OCI-LY3 (cell line): ENCODE data around the gene AKR1C2.
"Not testable (repeated sequence)": the region's sequence is repeated elsewhere in the genome, so short reads cannot be mapped to it uniquely, and the experiment has no call there.

Source experiments
- H2AFZ ChIP-seq: fragments of 200-600, 300-600 bp; shearing (Covaris generic); 2 replicates; pipeline ENCODE4 v1.6.0; 2014; ENCODE audit warnings: antibody characterized with exemption, low read depth, low read length
- H3K27ac ChIP-seq: fragments of 200-600, 300-600 bp; sonication (generic); 2 replicates; pipeline ENCODE4 v1.5.1; 2014; ENCODE audit warnings: mild to moderate bottlenecking, low read length, moderate library complexity, mixed read lengths
- H3K27me3 ChIP-seq: fragments of 200-600, 300-600 bp; sonication (generic); 2 replicates; pipeline ENCODE4 v1.6.1; 2014; ENCODE audit warnings: low read depth, low read length, mixed read lengths
- H3K36me3 ChIP-seq: fragments of 200-600, 300-600 bp; sonication (generic); replicated peaks from 2 replicates; pipeline ENCODE3; 2014; ENCODE audit warnings: low read depth, low read length, mixed read lengths
- H3K4me1 ChIP-seq: fragments of 300-600, 200-600 bp; sonication (generic); 2 replicates; pipeline ENCODE4 v1.6.1; 2014; ENCODE audit warnings: low read length, mixed read lengths
- H3K4me2 ChIP-seq: fragments of 200-600, 300-600 bp; sonication (generic); 2 replicates; pipeline ENCODE4 v1.6.1; 2014; ENCODE audit warnings: low read length, mixed read lengths
- H3K4me3 ChIP-seq: fragments of 300-600, 200-600 bp; sonication (generic); 2 replicates; pipeline ENCODE4 v1.5.1; 2014; ENCODE audit warnings: antibody characterized with exemption, mild to moderate bottlenecking, low read length, moderate library complexity
- H3K79me2 ChIP-seq: fragments of 300-600, 200-600 bp; shearing (Covaris generic); 2 replicates; pipeline ENCODE4 v1.6.1; 2014; ENCODE audit warnings: mild to moderate bottlenecking, low read length, mixed read lengths
- H3K9ac ChIP-seq: fragments of 300-600, 200-600 bp; shearing (Covaris generic); 2 replicates; pipeline ENCODE4 v1.6.0; 2014; ENCODE audit warnings: mild to moderate bottlenecking, low read length, moderate library complexity
- H3K9me3 ChIP-seq: fragments of 200-600, 300-600 bp; shearing (Covaris generic); 2 replicates; pipeline ENCODE4 v1.6.1; 2014; ENCODE audit warnings: low read length, mixed read lengths; ENCODE audit not compliant: insufficient read depth
- H4K20me1 ChIP-seq: fragments of 200-600, 300-600 bp; sonication (generic); 2 replicates; pipeline ENCODE4 v1.6.1; 2016; ENCODE audit warnings: low read length, mixed read lengths; ENCODE audit not compliant: insufficient read depth
- CTCF ChIP-seq: fragments of 200-600, 300-600 bp; sonication (generic); IDR thresholded peaks from 2 replicates; pipeline ENCODE4 v1.5.1; 2014; ENCODE audit warnings: antibody characterized with exemption, low read length, low read depth
- EZH2phosphoT487 ChIP-seq: fragments of 200-600 bp; shearing (Covaris generic); IDR thresholded peaks from 2 replicates; pipeline ENCODE4 v1.6.1; 2018; ENCODE audit warnings: antibody characterized with exemption, mixed run types, low read depth

Gene AKR1C2

GRCh38 chr10:5018134-5018533 lies 14.5 kb upstream of the AKR1C2 start:
- no peak overlapping the region for H3K4me3 ChIP-seq
- no peaks in the 10 kb centered on the region for H3K4me1 ChIP-seq
- no peaks in the 10 kb centered on the region for H3K27me3 ChIP-seq
- H4K20me1 ChIP-seq: no peaks in the 10 kb centered on the region
- no peak for TF ChIP-seq CTCF
- TF ChIP-seq EZH2phosphoT487: no peak
- H3K9ac ChIP-seq: no peak overlapping the region
- H2AFZ ChIP-seq: no peak overlapping the region
- no peak overlapping the region for H3K27ac ChIP-seq
- no peaks in the 10 kb centered on the region for H3K79me2 ChIP-seq
- H3K9me3 ChIP-seq: no peaks in the 10 kb centered on the region
- no peak overlapping the region for H3K4me2 ChIP-seq
- no peaks in the 10 kb centered on the region for H3K36me3 ChIP-seq

- no peaks in the 10 kb centered on the region for H3K27me3 ChIP-seq
- no peaks in the 10 kb centered on the region for H3K36me3 ChIP-seq
- H3K9me3 ChIP-seq: no peaks in the 10 kb centered on the region
- no peak overlapping the region for H3K4me2 ChIP-seq
- no peak overlapping the region for H3K4me3 ChIP-seq
- H2AFZ ChIP-seq: no peak overlapping the region
- no peak overlapping the region for H3K9ac ChIP-seq
- no peaks in the 10 kb centered on the region for H3K79me2 ChIP-seq
- TF ChIP-seq EZH2phosphoT487: no peak
- TF ChIP-seq CTCF: peak; percentile 23; the same call in 1 of the 2 replicates
- H4K20me1 ChIP-seq: no peaks in the 10 kb centered on the region
- no peaks in the 10 kb centered on the region for H3K4me1 ChIP-seq
- no peak overlapping the region for H3K27ac ChIP-seq
Observed at GRCh38 chr10:5014936-5015335, 11.3 kb upstream of the AKR1C2 start.

GRCh38 chr10:5014200-5014910 lies 10.7 kb upstream of the AKR1C2 start:
- H3K79me2 ChIP-seq, H3K27me3 ChIP-seq, H3K27ac ChIP-seq, H3K9me3 ChIP-seq, H4K20me1 ChIP-seq, H3K9ac ChIP-seq, H3K36me3 ChIP-seq, H3K4me3 ChIP-seq, H3K4me1 ChIP-seq, H2AFZ ChIP-seq, H3K4me2 ChIP-seq: not testable (repeated sequence)

GRCh38 chr10:5013385-5013784 lies 9.7 kb upstream of the AKR1C2 start:
- H3K27me3 ChIP-seq: no peaks in the 10 kb centered on the region
- no peak overlapping the region for H3K9ac ChIP-seq
- no peaks in the 10 kb centered on the region for H3K36me3 ChIP-seq
- H3K79me2 ChIP-seq: no peaks in the 10 kb centered on the region
- TF ChIP-seq EZH2phosphoT487 (no peak), CTCF (no peak)
- no peaks in the 10 kb centered on the region for H3K4me1 ChIP-seq
- no peak overlapping the region for H3K4me3 ChIP-seq
- no peak overlapping the region for H3K27ac ChIP-seq
- H3K9me3 ChIP-seq: no peaks in the 10 kb centered on the region
- H2AFZ ChIP-seq: no peak overlapping the region
- no peak overlapping the region for H3K4me2 ChIP-seq
- no peaks in the 10 kb centered on the region for H4K20me1 ChIP-seq
